ENCODE results near the gene HSPA12A.

DNA sequence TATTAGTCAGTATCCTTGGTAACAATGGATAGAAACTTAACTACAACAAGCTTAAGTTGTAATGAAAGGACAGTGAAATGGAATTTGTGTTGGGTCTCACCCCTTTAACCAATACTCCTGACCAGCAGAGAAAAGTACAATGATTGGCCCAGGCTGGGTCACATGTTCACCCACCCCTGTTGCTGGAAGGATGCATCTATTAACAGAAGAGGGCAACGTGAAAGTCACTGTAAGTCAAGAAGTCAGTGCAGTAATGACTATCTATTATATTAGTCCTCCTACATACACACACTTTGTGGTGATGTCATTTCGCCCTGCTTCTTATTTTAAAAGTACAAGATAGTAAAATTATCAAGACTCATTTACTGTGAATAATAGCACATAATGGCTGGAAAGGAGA is 105.4 kb downstream of the HSPA12A start:
- TF ChIP-seq ZNF274 (IDR thresholded peaks at IDR 0.05; ENCODE audit: low read depth, low read length) = no peak
- TF ChIP-seq YY1 (IDR thresholded peaks at IDR 0.05; ENCODE audit: insufficient read depth, insufficient read length) = no peak

Measured in NT2/D1 (cell line).